Trophoblast cell (in vitro differentiated cells and primary cell): Measurements from ENCODE around the gene SLC2A6.

Experiments
- DNase-seq, 2 donors: peaks; one replicate each; pipeline ENCODE4 v3.0.0-alpha.2; 2016
- H2AFZ ChIP-seq: 2 replicates; pipeline ENCODE4 v1.6.1; 2013; ENCODE audit warnings: low read length, moderate library complexity, mild to moderate bottlenecking; ENCODE audit not compliant: insufficient read depth, poor library complexity
- H2AK5ac ChIP-seq: 2 replicates; pipeline ENCODE4 v1.6.1; 2013; ENCODE audit warnings: mild to moderate bottlenecking, low read length
- H2BK120ac ChIP-seq: 2 replicates; pipeline ENCODE4 v1.6.1; 2013; ENCODE audit warnings: low read length, mild to moderate bottlenecking, moderate library complexity; ENCODE audit not compliant: insufficient read depth, poor library complexity
- H2BK12ac ChIP-seq: 2 replicates; pipeline ENCODE4 v1.6.1; 2013; ENCODE audit warnings: mild to moderate bottlenecking, low read length, moderate library complexity
- H2BK5ac ChIP-seq: 2 replicates; pipeline ENCODE4 v1.6.1; 2013; ENCODE audit warnings: low read length, low read depth, moderate library complexity, mild to moderate bottlenecking; ENCODE audit not compliant: poor library complexity
- H3K14ac ChIP-seq: 2 replicates; pipeline ENCODE4 v1.6.1; 2013; ENCODE audit warnings: mild to moderate bottlenecking, low read length
- H3K18ac ChIP-seq: 2 replicates; pipeline ENCODE4 v1.6.1; 2013; ENCODE audit warnings: mild to moderate bottlenecking, low read length
- H3K23ac ChIP-seq: 2 replicates; pipeline ENCODE4 v1.6.1; 2013; ENCODE audit warnings: low read length
- H3K27ac ChIP-seq: 2 replicates; pipeline ENCODE4 v1.5.1; 2013; ENCODE audit warnings: low read depth, mild to moderate bottlenecking, inconsistent platforms, low read length, moderate library complexity
- H3K27me3 ChIP-seq: 2 replicates; pipeline ENCODE4 v1.6.1; 2013; ENCODE audit warnings: inconsistent platforms, mild to moderate bottlenecking, low read length, moderate library complexity; ENCODE audit not compliant: insufficient read depth
- H3K36me3 ChIP-seq, 2 experiments: 1 replicate in 1 of 2; 2 replicates in 1 of 2; pipeline ENCODE4 v1.6.1; 2013; ENCODE audit warnings: low read length in 2 of 2, mild to moderate bottlenecking in 2 of 2, moderate library complexity in 1 of 2; ENCODE audit not compliant: insufficient read depth in 2 of 2, control insufficient read depth in 1 of 2
- H3K4ac ChIP-seq: 2 replicates; pipeline ENCODE4 v1.6.1; 2013; ENCODE audit warnings: low read depth, mild to moderate bottlenecking, low read length, moderate library complexity
- H3K4me1 ChIP-seq, 2 experiments: 1 replicate in 1 of 2; 2 replicates in 1 of 2; pipeline ENCODE4 v1.6.1; 2013; ENCODE audit warnings: low read length in 2 of 2, mild to moderate bottlenecking in 2 of 2, moderate library complexity in 1 of 2; ENCODE audit not compliant: insufficient read depth in 2 of 2, control insufficient read depth in 1 of 2
- H3K4me2 ChIP-seq: 2 replicates; pipeline ENCODE4 v1.6.1; 2013; ENCODE audit warnings: inconsistent platforms, mild to moderate bottlenecking, low read length, moderate library complexity
- H3K4me3 ChIP-seq: 2 replicates; pipeline ENCODE4 v1.5.1; 2013; ENCODE audit warnings: mild to moderate bottlenecking, low read depth, low read length, inconsistent platforms
- H3K79me1 ChIP-seq: one replicate; pipeline ENCODE4 v1.6.1; 2013; ENCODE audit warnings: low read length
- H3K79me2 ChIP-seq: 2 replicates; pipeline ENCODE4 v1.6.1; 2013; ENCODE audit warnings: low read length, mild to moderate bottlenecking; ENCODE audit not compliant: control insufficient read depth, insufficient read depth, poor library complexity
- H3K9ac ChIP-seq: 2 replicates; pipeline ENCODE4 v1.6.1; 2013; ENCODE audit warnings: mild to moderate bottlenecking, low read length
- H3K9me3 ChIP-seq: 2 replicates; pipeline ENCODE4 v1.6.1; 2013; ENCODE audit warnings: low read depth, mild to moderate bottlenecking, control low read depth, inconsistent platforms, low read length; ENCODE audit not compliant: insufficient read depth
- H4K12ac ChIP-seq: 2 replicates; pipeline ENCODE4 v1.6.1; 2013; ENCODE audit warnings: low read depth, mild to moderate bottlenecking, low read length, moderate library complexity
- H4K8ac ChIP-seq: 2 replicates; pipeline ENCODE4 v1.6.1; 2013; ENCODE audit warnings: low read depth, mild to moderate bottlenecking, low read length, moderate library complexity
- H4K91ac ChIP-seq: one replicate; pipeline ENCODE4 v1.6.1; 2013; ENCODE audit warnings: low read depth, mild to moderate bottlenecking, low read length, moderate library complexity
- WGBS: extraction: QIAGEN DNeasy Blood & Tissue Kit; methylation state at CpG from one replicate; pipeline ENCODE4 v1.1.7; 2013; ENCODE audit warnings: missing lambda C conversion rate; ENCODE audit not compliant: insufficient read length, insufficient coverage; ENCODE audit errors: extremely low coverage; 5-methylcytosine and 5-hydroxymethylcytosine counted together

Gene SLC2A6

GRCh38 chr9:133470988-133471387, 7.9 kb downstream of the SLC2A6 start:
- Histone ChIP-seq H3K4me1 (no peaks in the 10 kb centered on the region), H2BK5ac (no peak overlapping the region), H3K18ac (no peak overlapping the region), H4K8ac (no peak overlapping the region), H3K9ac (no peak overlapping the region), H3K79me2 (no peaks in the 10 kb centered on the region), H3K4me3 (no peak overlapping the region), H3K27me3 (no peaks in the 10 kb centered on the region), H3K36me3 (peaks cover 25 to 26% of the 10 kb centered on the region in 2 experiments), H4K91ac (no peak overlapping the region), H2AK5ac (no peak overlapping the region), H3K14ac (no peak overlapping the region), H3K4ac (no peak overlapping the region), H3K9me3 (no peaks in the 10 kb centered on the region), H3K79me1 (no peaks in the 10 kb centered on the region), H3K4me2 (no peak overlapping the region), H3K27ac (no peak overlapping the region), H3K23ac (no peak overlapping the region), H2AFZ (no peak overlapping the region), H2BK12ac (no peak overlapping the region), H4K12ac (no peak overlapping the region), H2BK120ac (no peak overlapping the region)
- DNase-seq, result no peak
- WGBS, result no CpG with 5 or more reads among the region's 7 CpGs

GRCh38 chr9:133470427-133470924, 8.4 kb downstream of the SLC2A6 start:
- Histone ChIP-seq H3K23ac (no peak overlapping the region), H3K14ac (no peak overlapping the region), H3K36me3 (peaks cover 24 to 26% of the 10 kb centered on the region in 2 experiments), H2AK5ac (no peak overlapping the region), H3K4me1 (no peaks in the 10 kb centered on the region), H2BK5ac (no peak overlapping the region), H2AFZ (no peak overlapping the region), H4K8ac (no peak overlapping the region), H2BK12ac (no peak overlapping the region), H2BK120ac (no peak overlapping the region), H3K4ac (no peak overlapping the region), H3K27me3 (no peaks in the 10 kb centered on the region), H3K4me3 (no peak overlapping the region), H4K12ac (no peak overlapping the region), H3K79me2 (no peaks in the 10 kb centered on the region), H3K9ac (no peak overlapping the region), H3K9me3 (no peaks in the 10 kb centered on the region), H3K4me2 (no peak overlapping the region), H4K91ac (no peak overlapping the region), H3K79me1 (no peaks in the 10 kb centered on the region), H3K27ac (no peak overlapping the region), H3K18ac (no peak overlapping the region)
- WGBS, result no CpG with 5 or more reads among the region's 16 CpGs
- DNase-seq, result no peak

- Histone ChIP-seq H3K18ac (no peak overlapping the region), H3K9ac (no peak overlapping the region), H3K9me3 (no peaks in the 10 kb centered on the region), H3K4me2 (no peak overlapping the region), H2BK5ac (no peak overlapping the region), H3K27ac (no peak overlapping the region), H3K79me2 (no peaks in the 10 kb centered on the region), H4K8ac (no peak overlapping the region), H3K36me3 (peaks cover 22 to 23% of the 10 kb centered on the region in 2 experiments), H3K23ac (no peak overlapping the region), H3K79me1 (no peaks in the 10 kb centered on the region), H3K27me3 (no peaks in the 10 kb centered on the region), H2AK5ac (no peak overlapping the region), H3K14ac (no peak overlapping the region), H2BK120ac (no peak overlapping the region), H4K91ac (no peak overlapping the region), H2AFZ (no peak overlapping the region), H3K4ac (no peak overlapping the region), H2BK12ac (no peak overlapping the region), H3K4me3 (no peak overlapping the region), H3K4me1 (no peaks in the 10 kb centered on the region), H4K12ac (no peak overlapping the region)
- DNase-seq, result no peak
- WGBS, result no CpG with 5 or more reads among the region's 6 CpGs
Observed at GRCh38 chr9:133468777-133469421, 10.0 kb downstream of the SLC2A6 start.

GRCh38 chr9:133468374-133468773, 10.5 kb downstream of the SLC2A6 start:
- H3K14ac ChIP-seq, result no peak overlapping the region
- no peak overlapping the region for H2AFZ ChIP-seq
- no peak overlapping the region for H3K4ac ChIP-seq
- whole genome bisulfite sequencing, result no CpG with 5 or more reads among the region's 11 CpGs
- no peak overlapping the region for H3K18ac ChIP-seq
- H3K36me3 ChIP-seq, result peaks cover 18 to 19% of the 10 kb centered on the region in 2 experiments
- no peak for DNase-seq
- H3K27ac ChIP-seq, result no peak overlapping the region
- no peaks in the 10 kb centered on the region for H3K9me3 ChIP-seq
- H3K9ac ChIP-seq, result no peak overlapping the region
- H4K8ac ChIP-seq, result no peak overlapping the region
- no peak overlapping the region for H2BK120ac ChIP-seq
- H3K4me1 ChIP-seq, result no peaks in the 10 kb centered on the region
- H4K91ac ChIP-seq, result no peak overlapping the region
- no peak overlapping the region for H3K4me3 ChIP-seq
- H2BK12ac ChIP-seq, result no peak overlapping the region
- H2BK5ac ChIP-seq, result no peak overlapping the region
- no peak overlapping the region for H4K12ac ChIP-seq
- no peaks in the 10 kb centered on the region for H3K79me1 ChIP-seq
- H3K4me2 ChIP-seq, result no peak overlapping the region
- no peaks in the 10 kb centered on the region for H3K79me2 ChIP-seq
- H2AK5ac ChIP-seq, result no peak overlapping the region
- H3K27me3 ChIP-seq, result no peaks in the 10 kb centered on the region
- no peak overlapping the region for H3K23ac ChIP-seq
